Germinal center (tissue), 1 donor: ENCODE data around the gene PRKG1.
"Not testable (repeated sequence)": the region's sequence is repeated elsewhere in the genome, so short reads cannot be mapped to it uniquely, and the experiment has no call there.

Source experiments
- DNase-seq: peaks from one replicate; pipeline ENCODE4 v3.0.0; 2012; ENCODE audit warnings: mixed read lengths, low spot score

PRKG1 gene

DNA sequence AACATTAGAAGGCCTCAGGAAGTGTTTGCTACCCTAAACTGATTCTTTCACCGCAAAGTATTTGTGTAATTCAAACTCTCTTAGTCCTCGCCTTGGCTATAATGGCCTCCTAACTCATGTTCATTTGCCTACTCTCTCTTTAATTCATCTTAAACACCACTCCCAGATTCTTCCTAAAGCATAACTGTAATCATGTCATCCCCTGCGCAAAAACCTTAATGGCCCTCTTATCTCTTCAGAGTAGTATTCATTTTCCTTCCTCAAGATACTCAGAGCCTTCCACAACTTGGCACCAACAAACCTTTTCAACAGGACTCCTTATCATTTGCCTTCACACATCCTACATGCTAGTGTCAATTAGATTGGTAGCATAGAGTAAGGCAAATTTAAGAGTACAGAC is 582.2 kb downstream of the PRKG1 start:
- no peak for DNase-seq

DNA sequence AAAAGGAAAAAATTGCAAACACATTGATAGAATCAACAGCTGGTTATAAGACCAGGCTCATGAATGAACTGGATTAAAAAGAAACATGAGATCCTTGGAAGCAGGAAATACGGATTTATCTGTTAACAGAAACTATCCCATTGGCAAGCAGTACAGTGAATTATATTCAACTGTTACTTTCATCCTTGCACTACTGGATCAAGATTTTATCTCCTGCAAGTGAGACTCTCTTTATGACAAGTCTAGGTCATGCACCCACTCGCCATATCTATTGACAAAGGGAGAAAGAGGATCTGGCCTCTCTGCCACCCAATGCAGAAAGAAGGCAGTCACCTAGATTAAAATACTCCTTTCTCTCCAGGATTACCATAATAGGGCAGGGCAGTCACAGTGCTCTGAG is 583.7 kb downstream of the PRKG1 start:
- DNase-seq, result no peak

DNA sequence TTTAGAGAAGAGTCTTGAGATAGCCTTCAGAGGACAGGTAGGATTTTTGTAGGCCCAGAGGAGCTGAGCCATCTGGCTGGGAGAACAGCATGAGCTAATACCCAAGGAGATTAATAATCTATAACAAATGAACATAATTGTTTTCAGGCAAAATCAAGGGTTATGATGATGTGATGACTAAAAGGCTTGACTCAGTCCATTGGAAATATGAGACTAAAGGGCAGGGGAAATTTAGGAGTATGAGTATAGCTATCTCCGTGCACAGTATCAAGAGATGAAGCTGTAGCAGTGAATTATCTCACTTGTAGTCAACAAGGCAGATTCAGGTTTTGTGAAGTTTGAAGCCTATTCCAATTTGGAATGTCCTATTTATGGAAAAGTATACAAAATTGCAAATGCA is 585.1 kb downstream of the PRKG1 start:
- no peak for DNase-seq

DNA sequence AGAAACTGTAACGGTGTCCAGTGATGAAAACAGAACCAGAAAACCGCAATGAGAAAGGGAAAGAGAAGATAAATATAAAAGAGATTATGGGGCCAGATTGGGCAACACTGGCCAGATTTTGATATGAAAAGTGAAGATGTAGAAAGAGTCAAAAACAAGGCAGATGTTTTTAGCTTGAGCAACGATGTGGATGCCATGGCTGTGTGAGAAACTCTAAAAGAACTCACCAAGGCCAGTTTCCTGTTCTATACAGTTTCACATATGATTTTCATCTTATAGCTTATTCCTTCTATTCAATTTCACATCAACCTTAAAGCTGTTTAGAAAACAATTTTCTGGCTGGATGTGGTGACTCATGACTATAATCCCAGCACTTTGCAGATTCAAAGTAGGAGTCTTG is 588.8 kb downstream of the PRKG1 start:
- DNase-seq, result no peak

DNA sequence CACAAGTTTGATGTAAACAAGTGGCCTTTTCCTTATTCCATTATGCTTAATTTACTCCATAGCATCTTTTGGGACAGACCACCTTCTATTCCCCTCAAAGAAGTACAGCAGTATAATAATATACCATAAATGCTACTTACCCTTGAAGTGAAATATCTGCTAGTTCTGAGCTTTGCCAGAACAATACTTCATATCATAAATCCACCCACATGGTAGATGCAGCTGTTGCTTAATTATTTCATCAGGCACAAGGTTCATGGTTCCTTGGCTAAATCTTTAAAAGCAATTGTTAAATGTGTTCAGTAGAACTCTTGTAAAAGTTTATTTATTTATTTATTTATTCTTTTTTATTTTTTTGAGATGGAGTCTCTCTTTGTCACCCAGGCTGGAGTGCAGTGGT is 592.2 kb downstream of the PRKG1 start:
- no peak for DNase-seq

DNA sequence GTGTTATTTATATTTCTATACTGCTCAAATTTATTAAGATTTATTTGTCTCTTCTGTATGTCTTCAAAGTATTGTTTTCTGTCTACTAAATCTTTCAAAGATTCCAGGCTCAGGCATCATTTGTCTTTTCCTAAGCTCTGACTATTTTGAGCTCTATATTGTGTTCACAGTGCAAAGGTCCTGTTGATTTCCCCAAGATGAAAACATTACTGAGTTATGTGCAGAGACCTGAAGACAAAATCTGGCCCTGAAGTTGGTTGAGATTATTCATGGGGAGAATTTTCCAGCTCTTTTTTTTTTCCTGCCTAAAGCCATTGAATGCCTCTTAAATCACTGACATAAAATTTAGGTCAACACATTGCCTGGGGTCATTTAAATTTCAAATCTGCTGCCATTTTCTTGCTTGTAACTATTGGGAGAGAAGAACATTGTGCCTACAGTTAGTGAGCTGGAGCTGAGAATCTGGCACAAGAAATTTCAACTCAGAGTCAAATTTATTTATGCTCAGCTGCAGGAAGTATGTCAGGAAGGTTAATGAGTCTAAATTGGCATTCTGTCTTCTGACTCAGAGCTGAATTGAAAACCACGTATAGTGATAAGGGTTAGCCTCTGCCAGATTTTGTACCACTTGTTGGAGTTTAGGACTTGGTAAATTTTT is 593.5 kb downstream of the PRKG1 start:
- DNase-seq, result no peak

DNA sequence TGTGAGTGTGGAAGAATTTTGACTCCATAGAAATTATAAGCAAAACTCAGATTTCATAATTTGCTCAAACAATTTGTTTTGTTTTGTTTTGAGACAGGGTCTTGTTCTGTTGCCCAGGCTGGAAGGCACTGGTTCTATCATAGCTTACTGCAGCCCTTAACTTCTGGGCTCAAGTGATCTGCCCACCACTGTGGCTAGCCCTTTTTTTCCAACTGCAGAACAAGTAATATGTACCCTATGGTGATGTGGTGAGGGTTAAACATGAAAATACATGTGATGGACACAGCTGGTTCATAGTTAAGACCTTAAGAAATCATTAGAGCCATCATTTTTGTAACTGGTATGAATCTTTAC is 594.0 kb downstream of the PRKG1 start:
- no peak for DNase-seq

DNA sequence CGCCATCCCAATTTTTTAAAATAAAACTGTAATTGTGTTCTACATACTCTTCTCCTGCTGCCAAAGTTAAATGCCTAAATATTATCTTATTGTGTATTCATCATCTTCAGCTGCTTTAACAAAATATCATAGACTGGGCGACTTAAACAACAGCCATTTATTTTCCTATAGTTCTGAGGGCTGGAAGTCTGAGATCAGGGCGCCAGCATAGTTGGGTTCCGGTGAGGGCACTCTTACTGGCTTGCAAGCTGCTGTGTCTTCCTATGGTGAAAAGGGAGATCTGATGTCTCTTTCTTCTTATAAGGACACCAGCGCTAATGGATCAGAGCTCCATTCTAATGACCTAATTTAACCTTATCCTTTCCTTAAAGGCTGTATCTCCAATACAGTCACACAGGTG is 594.8 kb downstream of the PRKG1 start:
- DNase-seq, result no peak

DNA sequence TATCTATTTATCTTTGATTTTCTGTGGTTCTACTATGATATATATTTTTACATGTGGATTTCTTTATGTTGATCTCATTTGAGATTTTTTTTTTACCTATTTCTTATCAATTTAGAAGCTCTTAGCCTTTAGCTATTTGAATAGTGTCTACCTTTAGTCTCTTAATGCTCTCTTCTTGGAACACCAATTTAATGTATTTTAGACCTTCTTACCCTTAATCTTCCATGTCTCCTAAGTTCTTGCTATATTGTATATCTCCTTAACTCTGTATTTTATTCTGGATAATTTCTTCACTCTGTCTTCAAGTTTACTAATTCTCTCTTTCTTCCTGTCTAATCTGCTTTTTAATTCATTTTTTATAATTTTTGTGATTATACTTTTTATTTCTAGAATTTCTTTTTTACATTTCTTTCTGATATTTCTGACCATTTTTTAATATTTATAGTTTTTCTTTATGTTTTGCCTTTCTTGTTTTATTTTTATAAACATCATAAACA is 597.8 kb downstream of the PRKG1 start:
- no peak for DNase-seq

DNA sequence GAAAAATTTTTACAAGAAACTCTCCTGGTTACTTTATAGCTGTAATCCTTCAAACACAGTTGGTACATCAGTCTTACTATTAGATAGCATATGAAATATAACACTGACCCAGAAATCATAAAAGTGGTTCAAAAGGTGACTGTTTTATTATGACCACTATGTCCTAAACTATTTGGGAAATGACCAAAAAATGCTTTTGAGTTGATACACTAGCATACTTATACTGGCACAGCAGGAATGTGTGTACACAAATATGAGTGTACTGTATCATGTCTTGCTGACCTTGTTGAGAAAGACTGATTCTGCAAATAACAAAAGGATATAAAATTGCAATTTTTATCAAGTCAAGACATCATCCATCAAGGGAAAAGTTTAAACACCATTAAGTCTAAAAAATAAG is 600.8 kb downstream of the PRKG1 start:
- DNase-seq, result no peak

DNA sequence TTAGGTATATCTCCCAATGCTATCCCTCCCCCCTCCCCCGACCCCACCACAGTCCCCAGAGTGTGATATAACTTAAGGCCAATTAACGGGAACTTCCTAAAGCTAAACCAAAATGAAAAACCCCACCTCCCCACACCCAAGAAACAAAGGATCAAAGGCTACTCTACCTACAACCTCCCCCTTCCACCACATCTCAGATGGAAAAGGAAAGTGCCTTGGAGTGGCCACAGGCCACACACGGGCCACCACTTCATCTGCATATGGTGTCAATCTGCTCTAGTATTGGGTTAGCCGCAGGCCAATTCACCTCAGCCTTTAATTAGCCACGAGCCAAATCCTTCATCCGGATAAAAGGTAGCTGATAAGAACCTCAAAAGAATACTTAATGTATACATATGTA is 605.6 kb downstream of the PRKG1 start:
- DNase-seq, result no peak

DNA sequence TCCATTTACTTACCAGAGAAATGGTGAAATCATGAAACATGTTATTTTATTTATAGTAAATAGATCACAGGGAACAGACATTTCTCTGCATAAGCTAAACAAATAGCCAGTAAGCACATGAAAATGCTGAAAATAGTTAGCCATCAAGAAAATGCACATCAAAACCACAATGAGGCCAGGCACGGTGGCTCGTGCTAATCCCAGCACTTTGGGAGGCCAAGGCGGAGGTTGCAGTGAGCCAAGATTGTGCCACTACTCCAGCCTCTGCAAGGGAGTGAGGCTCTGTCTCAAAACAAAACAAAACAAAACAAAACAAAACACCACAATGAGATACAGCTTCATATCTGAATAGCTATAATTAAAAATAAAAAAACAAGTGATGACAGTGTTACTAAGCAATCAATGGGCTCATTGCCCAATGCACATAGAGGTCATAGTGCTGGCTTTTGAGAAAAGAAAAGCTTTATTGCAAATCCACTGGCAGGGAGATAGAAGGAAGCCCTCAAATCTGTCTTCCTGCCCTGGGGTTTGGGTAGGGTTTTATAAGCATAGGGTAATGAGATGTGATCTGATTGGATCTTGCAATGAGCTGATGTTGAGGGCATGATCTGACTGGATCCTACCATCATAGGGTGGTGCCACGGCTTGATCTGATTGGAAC is 608.9 kb downstream of the PRKG1 start:
- DNase-seq, result no peak

DNA sequence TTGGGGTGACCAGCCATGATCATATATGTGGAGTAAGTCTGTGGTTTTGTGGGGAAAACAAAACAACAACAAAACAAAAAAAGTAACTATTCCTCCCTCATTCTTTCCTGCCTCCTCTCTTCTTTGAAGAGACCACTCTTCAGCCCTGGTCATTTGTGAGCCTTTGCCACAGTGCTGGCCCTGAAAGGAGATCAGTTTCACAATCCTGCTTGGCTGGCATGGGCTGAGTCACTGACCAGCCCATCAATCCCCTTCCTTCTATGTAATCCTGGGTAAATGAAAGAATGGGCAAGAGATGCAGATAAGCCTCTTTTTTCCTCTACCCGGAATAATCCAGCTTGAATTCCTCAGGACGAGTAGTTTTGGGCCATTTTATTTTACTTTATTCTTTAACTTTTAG is 611.5 kb downstream of the PRKG1 start:
- DNase-seq, result no peak

DNA sequence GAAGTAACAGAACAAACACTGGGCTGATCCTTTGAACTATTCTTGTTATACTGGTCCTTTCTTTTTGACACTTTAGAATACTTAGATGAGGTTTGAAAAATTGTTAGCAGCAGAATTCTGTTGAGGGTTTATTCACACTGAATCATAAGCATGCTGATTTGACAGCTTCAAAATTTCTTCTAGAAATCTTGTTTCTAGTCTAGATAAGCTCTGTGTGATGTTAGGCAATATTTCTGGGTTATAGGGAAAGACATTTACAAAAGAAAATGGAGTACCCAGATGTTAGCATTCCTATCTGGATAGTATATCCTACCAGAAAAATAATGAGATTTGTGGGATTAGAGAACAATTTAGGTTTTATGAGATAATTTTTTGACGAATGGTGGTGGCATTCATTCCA is 613.0 kb downstream of the PRKG1 start:
- no peak for DNase-seq

DNA sequence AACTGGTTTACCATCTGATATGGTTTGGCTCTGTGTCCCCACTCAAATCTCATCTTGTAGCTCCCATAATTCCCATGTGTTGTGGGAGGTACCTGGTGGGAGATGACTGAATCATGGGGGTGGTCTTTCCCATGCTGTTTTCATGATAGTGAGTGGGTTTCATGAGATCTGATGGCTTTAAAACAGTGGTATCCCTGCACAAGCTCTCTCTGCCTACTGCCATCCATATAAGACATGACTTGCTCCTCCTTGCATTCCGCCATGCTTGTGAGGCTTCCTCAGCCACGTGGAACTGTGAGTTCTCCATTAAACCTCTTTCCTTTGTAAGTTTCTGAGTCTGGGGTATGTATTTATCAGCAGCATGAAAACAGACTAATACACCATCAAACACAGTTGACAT is 614.5 kb downstream of the PRKG1 start:
- DNase-seq, result not testable (repeated sequence)

DNA sequence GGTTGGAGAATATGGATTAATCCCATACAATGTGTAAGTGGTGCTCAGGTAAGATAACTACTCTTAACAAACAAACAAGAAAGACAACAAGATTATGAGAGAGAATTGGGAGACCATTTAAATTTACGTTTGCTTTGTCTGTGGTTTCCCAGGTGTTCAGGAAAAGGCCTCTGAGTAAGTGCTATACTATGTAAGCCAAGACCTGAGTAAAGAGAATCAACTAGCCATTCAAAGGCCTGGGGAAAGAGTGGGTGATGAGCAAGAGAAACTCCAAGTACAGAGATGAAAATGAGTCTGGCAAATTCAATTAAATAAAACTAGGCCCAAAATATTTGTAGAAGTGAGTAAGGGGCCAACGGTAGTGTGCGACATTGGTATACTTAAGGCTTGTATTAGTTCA is 615.2 kb downstream of the PRKG1 start:
- no peak for DNase-seq

DNA sequence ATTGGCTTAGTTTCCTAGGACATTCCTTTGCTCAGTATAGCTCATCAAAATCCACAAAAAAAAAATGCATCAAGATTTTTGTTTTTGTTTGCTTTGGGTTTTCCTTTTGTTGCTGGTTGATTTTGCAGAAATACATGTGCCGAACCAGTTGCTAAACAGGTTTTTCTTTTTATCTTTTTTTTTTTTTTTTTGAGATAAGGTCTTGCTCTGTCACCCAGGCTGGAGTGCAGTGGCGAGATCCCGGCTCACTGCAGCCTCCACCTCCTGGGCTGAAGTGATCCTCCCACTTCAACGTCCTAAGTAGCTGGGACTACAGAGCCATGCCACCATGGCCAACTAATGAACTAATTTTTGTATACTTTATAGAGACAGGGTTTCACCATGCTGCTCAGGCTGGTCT is 616.8 kb downstream of the PRKG1 start:
- no peak for DNase-seq

DNA sequence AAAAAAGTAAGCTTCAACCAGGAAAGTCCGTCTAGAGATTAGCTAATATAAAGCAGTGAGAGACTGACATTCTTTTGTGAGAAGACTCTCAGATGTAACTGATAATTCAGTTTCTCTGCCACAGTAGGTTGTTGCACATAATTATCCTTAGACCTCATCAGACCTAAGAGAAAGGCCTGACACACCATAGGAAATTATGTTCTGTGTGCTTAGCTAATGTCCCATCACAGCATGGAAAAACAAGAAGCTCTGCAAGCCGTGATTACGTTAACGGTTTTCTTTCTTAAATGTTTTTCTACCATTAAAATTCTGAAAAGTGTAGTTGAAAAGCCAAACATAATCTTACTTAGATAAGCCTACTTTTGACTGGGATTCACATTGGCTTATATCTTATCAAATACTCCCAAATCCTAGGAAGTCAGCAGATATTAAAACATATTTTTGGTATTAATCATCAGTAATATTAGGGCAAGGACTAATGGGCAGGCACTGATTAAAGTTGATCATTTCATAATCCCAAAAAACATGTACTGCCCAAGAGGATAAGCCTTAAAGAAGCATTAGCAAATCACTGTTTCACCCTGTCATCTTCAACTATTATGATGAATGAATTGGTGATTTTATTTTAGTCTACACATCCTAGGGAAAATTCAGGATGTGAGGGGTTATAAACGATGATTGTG is 619.9 kb downstream of the PRKG1 start:
- no peak for DNase-seq

DNA sequence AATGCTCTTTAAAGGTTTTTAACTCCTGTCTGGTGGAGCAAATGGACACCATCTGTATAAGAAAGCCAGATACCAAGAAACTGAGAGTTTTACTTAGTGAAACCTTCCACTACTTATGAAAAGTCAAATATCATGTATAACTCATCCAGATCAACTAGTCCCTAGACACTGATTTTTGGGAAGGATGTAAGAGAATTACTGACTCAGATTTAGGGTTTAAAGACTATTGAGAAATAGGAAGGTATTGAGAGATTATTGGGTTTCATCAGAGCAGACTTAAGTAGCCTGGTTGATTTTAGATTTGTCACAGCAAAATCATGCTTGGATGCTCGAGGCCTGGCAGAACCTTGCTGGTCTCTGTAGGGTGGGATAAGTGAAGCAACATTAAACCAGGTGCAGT is 622.0 kb downstream of the PRKG1 start:
- DNase-seq, result no peak

DNA sequence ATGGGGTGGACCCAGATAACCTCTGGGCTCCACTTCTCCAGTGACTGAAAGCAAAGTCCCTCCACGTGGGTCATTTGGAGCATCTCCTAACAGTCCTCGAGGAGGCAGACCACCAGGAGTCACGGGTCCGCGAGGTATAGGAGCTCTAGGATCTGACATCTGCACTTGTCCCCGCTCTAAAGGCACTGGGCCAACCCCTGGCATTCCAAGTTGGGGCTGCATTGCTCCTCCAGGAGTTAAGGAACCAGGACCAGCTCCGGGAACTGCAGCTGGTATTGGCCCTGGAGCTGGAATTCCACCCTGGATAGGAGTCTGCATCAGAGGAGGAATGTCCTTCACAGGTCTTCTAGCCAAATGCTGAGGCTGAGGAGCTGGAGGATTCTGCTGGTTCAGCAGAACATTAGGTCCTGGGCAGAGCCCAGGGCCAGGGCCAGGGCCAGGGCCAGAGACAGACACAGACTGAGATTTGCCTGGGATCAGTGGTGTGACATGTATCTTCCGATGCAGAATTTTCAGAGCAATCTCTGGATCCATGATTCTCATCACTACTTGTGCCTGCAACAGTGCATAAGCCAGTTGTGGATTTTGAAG is 624.3 kb downstream of the PRKG1 start:
- DNase-seq, result no peak

DNA sequence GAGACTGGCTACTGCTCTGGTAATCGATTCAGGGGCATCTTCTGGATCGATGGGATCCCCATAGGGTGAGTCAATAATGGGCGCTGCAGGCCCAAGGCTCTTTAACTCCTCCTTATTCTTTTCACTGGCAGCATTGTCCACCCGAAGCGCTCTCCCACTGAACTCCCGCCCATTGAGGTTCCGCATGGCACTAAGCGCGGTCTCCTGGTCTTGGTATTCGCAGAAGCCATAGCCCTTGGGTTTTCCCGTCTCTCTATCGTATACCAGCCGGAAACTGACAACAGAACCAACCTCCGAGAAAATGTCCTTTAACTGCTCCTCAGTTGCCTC is 624.8 kb downstream of the PRKG1 start:
- no peak for DNase-seq

DNA sequence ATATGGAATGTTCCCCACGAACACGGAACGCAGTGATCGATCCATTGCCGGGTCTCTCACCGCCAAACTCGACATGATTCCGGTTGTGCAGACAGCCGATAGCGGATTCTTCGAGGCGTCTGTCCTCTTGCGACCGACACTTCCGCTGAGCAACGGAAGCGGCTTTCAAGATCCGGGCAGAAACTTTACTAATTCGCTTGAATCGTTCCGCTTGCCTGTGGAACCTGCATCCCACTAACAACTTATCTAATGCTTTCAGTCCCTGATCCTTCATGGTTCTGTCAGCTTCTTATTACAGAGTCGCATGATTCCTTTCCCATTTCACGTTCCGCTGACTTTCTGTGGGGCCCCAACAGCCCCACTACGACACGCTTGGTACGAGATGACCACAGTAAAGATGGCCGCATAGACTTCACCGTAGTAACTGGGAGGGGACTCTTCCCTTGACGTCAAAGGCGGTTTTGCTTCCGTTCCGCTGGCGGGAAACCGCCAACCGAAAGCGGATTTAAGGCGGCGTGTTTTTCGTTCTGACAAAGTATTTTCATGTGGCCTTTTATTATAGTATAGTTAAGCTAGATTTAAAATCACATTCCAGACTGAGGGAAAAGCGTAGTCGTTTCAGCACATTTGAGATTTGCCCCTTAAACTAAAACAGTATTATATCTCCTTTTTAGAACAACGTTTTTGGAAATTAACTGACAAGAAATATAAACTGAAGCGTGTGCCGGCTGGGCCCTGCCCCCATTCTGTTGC is 625.4 kb downstream of the PRKG1 start, which contains the start of gene CSTF2T:
TSS of gene CSTF2T (minus strand) at position 121 of the 753 bp plus-strand sequence. CDS start at position 75, 46 bp downstream.
- peak; percentile 60 for DNase-seq
